ENCODE results near the gene MTHFD1L.

MTHFD1L gene

GRCh38 chr6:150924808-150925589 is 59.5 kb downstream of the MTHFD1L start:
- no peak for DNase-seq (ENCODE audit: extremely low spot score)
- TF ChIP-seq PKNOX1 (IDR thresholded peaks at IDR 0.05) (no peak), ARNT (IDR thresholded peaks at IDR 0.05) (no peak), FOXM1 (IDR thresholded peaks at IDR 0.05; ENCODE audit: borderline replicate concordance) (no peak), TARDBP (IDR thresholded peaks at IDR 0.05) (no peak), ELF4 (IDR thresholded peaks at IDR 0.05) (no peak), FOXA1 (IDR thresholded peaks at IDR 0.05) (no peak), BHLHE40 (IDR thresholded peaks at IDR 0.05; ENCODE audit: borderline replicate concordance) (no peak), SUZ12 (IDR thresholded peaks at IDR 0.05) (no peak), LEF1 (IDR thresholded peaks at IDR 0.05; ENCODE audit: borderline replicate concordance) (no peak), HDGF (IDR thresholded peaks at IDR 0.05; ENCODE audit: borderline replicate concordance) (no peak), ZNF384 (IDR thresholded peaks at IDR 0.05) (no peak), SP1 (IDR thresholded peaks at IDR 0.05) (no peak), L3MBTL2 (conservative IDR thresholded peaks at IDR 0.05) (no peak), NFRKB (IDR thresholded peaks at IDR 0.05) (no peak), CTBP1 (IDR thresholded peaks at IDR 0.05; ENCODE audit: borderline replicate concordance) (no peak), FOXK2 (IDR thresholded peaks at IDR 0.05) (no peak)
- ChIA-PET POLR2A (no interaction called here), CTCF (no interaction called here)

- ChIA-PET POLR2A (no interaction called here), CTCF (no interaction called here)
- TF ChIP-seq FOXA1 (IDR thresholded peaks at IDR 0.05) (no peak), LEF1 (IDR thresholded peaks at IDR 0.05; ENCODE audit: borderline replicate concordance) (no peak), L3MBTL2 (conservative IDR thresholded peaks at IDR 0.05) (no peak), ZNF384 (IDR thresholded peaks at IDR 0.05) (no peak), HDGF (IDR thresholded peaks at IDR 0.05; ENCODE audit: borderline replicate concordance) (no peak), SP1 (IDR thresholded peaks at IDR 0.05) (no peak), ARNT (IDR thresholded peaks at IDR 0.05) (no peak), PKNOX1 (IDR thresholded peaks at IDR 0.05) (no peak), TARDBP (IDR thresholded peaks at IDR 0.05) (no peak), SUZ12 (IDR thresholded peaks at IDR 0.05) (no peak), ELF4 (IDR thresholded peaks at IDR 0.05) (no peak), BHLHE40 (IDR thresholded peaks at IDR 0.05; ENCODE audit: borderline replicate concordance) (no peak), NFRKB (IDR thresholded peaks at IDR 0.05) (no peak), CTBP1 (IDR thresholded peaks at IDR 0.05; ENCODE audit: borderline replicate concordance) (no peak), FOXM1 (IDR thresholded peaks at IDR 0.05; ENCODE audit: borderline replicate concordance) (no peak), FOXK2 (IDR thresholded peaks at IDR 0.05) (no peak)
- no peak for DNase-seq (ENCODE audit: extremely low spot score)
These were observed 60.1 kb downstream of the MTHFD1L start for GRCh38 chr6:150925590-150925928.

- TF ChIP-seq ARNT (IDR thresholded peaks at IDR 0.05) (no peak), LEF1 (IDR thresholded peaks at IDR 0.05; ENCODE audit: borderline replicate concordance) (no peak), HDGF (IDR thresholded peaks at IDR 0.05; ENCODE audit: borderline replicate concordance) (no peak), BHLHE40 (IDR thresholded peaks at IDR 0.05; ENCODE audit: borderline replicate concordance) (no peak), ZNF384 (IDR thresholded peaks at IDR 0.05) (no peak), SUZ12 (IDR thresholded peaks at IDR 0.05) (no peak), ELF4 (IDR thresholded peaks at IDR 0.05) (no peak), PKNOX1 (IDR thresholded peaks at IDR 0.05) (no peak), FOXM1 (IDR thresholded peaks at IDR 0.05; ENCODE audit: borderline replicate concordance) (no peak), FOXK2 (IDR thresholded peaks at IDR 0.05) (no peak), NFRKB (IDR thresholded peaks at IDR 0.05) (no peak), SP1 (IDR thresholded peaks at IDR 0.05) (no peak), CTBP1 (IDR thresholded peaks at IDR 0.05; ENCODE audit: borderline replicate concordance) (no peak), FOXA1 (IDR thresholded peaks at IDR 0.05) (no peak), TARDBP (IDR thresholded peaks at IDR 0.05) (no peak), L3MBTL2 (conservative IDR thresholded peaks at IDR 0.05) (no peak)
- ChIA-PET CTCF (no interaction called here), POLR2A (no interaction called here)
- no peak for DNase-seq (ENCODE audit: extremely low spot score)
These were observed 60.5 kb downstream of the MTHFD1L start for GRCh38 chr6:150925976-150926375.

GRCh38 chr6:150928882-150929281 is 63.4 kb downstream of the MTHFD1L start:
- POLR2A ChIA-PET = no interaction called here
- CTCF ChIA-PET = interaction anchor here (0.6 to 0.7 kb wide), 2 partner anchors 8 to 1662 kb away, joined by 3 read pairs; no protein-coding TSS in a partner anchor
- no peak for TF ChIP-seq TARDBP (IDR thresholded peaks at IDR 0.05)
- no peak for TF ChIP-seq BHLHE40 (IDR thresholded peaks at IDR 0.05; ENCODE audit: borderline replicate concordance)
- TF ChIP-seq L3MBTL2 (conservative IDR thresholded peaks at IDR 0.05) = no peak
- TF ChIP-seq PKNOX1 (IDR thresholded peaks at IDR 0.05) = no peak
- TF ChIP-seq ELF4 (IDR thresholded peaks at IDR 0.05) = no peak
- no peak for TF ChIP-seq FOXM1 (IDR thresholded peaks at IDR 0.05; ENCODE audit: borderline replicate concordance)
- TF ChIP-seq FOXK2 (IDR thresholded peaks at IDR 0.05) = no peak
- TF ChIP-seq SUZ12 (IDR thresholded peaks at IDR 0.05) = no peak
- TF ChIP-seq LEF1 (IDR thresholded peaks at IDR 0.05; ENCODE audit: borderline replicate concordance) = no peak
- peak; percentile 41 for DNase-seq (ENCODE audit: extremely low spot score)

- ChIA-PET CTCF (no interaction called here), POLR2A (no interaction called here)
- no peak for DNase-seq (ENCODE audit: extremely low spot score)
- TF ChIP-seq ELF4 (IDR thresholded peaks at IDR 0.05) = no peak
- TF ChIP-seq SP1 (IDR thresholded peaks at IDR 0.05) = no peak
- TF ChIP-seq ZNF384 (IDR thresholded peaks at IDR 0.05) = no peak
- TF ChIP-seq FOXA1 (IDR thresholded peaks at IDR 0.05) = no peak
- TF ChIP-seq CTBP1 (IDR thresholded peaks at IDR 0.05; ENCODE audit: borderline replicate concordance) = no peak
- no peak for TF ChIP-seq HDGF (IDR thresholded peaks at IDR 0.05; ENCODE audit: borderline replicate concordance)
- no peak for TF ChIP-seq ARNT (IDR thresholded peaks at IDR 0.05)
- no peak for TF ChIP-seq FOXM1 (IDR thresholded peaks at IDR 0.05; ENCODE audit: borderline replicate concordance)
- no peak for TF ChIP-seq TARDBP (IDR thresholded peaks at IDR 0.05)
- no peak for TF ChIP-seq FOXK2 (IDR thresholded peaks at IDR 0.05)
- no peak for TF ChIP-seq PKNOX1 (IDR thresholded peaks at IDR 0.05)
- TF ChIP-seq LEF1 (IDR thresholded peaks at IDR 0.05; ENCODE audit: borderline replicate concordance) = no peak
- no peak for TF ChIP-seq L3MBTL2 (conservative IDR thresholded peaks at IDR 0.05)
- TF ChIP-seq BHLHE40 (IDR thresholded peaks at IDR 0.05; ENCODE audit: borderline replicate concordance) = no peak
These were observed 63.9 kb downstream of the MTHFD1L start for GRCh38 chr6:150929416-150929815.
